B cell (primary cell): ENCODE results near the gene COG5. TPM values are rescaled to one million over a fixed set of nuclear protein-coding genes. Genes with fewer than 3 reads are reported as not detected.

Experiments
- ATAC-seq: fragments of 200-7000 bp; cut with Tn5 transposase; one replicate; pipeline ENCODE4 v1.10.0; 2021; ENCODE audit warnings: low read depth, mild to moderate bottlenecking, moderate number of reproducible peaks, moderate library complexity
- CTCF ChIA-PET: fragments of 350-600 bp; sonication (Branson Sonifier 250); formaldehyde crosslinking; loops from one replicate; lab custom pipeline; 2021; ENCODE audit warnings: antibody characterized with exemption, inconsistent platforms; lab: Charles Lee
- POLR2A ChIA-PET: fragments of 350-600 bp; sonication (Branson Sonifier 250); formaldehyde crosslinking; loops from one replicate; lab custom pipeline; 2021; ENCODE audit warnings: antibody characterized with exemption; lab: Charles Lee
- DNase-seq: peaks from one replicate; pipeline ENCODE4 v3.0.0; 2013
- H2AFZ ChIP-seq: 2 replicates; pipeline ENCODE4 v1.6.1; 2012; ENCODE audit warnings: mild to moderate bottlenecking, low read depth, low read length; ENCODE audit not compliant: insufficient read depth, poor library complexity, severe bottlenecking
- H3K27ac ChIP-seq, 2 donors: 1 replicate in 1 of 2; 2 replicates in 1 of 2; pipeline ENCODE4 v1.5.1; 2012 to 2013; ENCODE audit warnings: low read length in 2 of 2, mild to moderate bottlenecking in 2 of 2, moderate library complexity in 1 of 2
- H3K27me3 ChIP-seq, 4 experiments: fragments of 200-600 bp in 1 of 4; sonication (generic) in 1 of 4; replicated peaks in 1 of 4; 1 replicate in 2 of 4; 2 replicates in 2 of 4; pipeline versions ENCODE4 v1.6.1 to v1.7.0; 2013 to 2016; ENCODE audit warnings: low read length in 3 of 4, mild to moderate bottlenecking in 2 of 4, mixed read lengths in 1 of 4, moderate library complexity in 1 of 4; ENCODE audit not compliant: insufficient read depth in 4 of 4, control insufficient read depth in 3 of 4; ENCODE audit errors: control extremely low read depth in 1 of 4
- H3K36me3 ChIP-seq, 2 experiments: replicated peaks in 1 of 2; 1 replicate in 1 of 2; 2 replicates in 1 of 2; pipeline versions ENCODE4 v1.6.1 to v1.7.1; 2013; ENCODE audit warnings: low read length in 1 of 2; ENCODE audit not compliant: insufficient read depth in 2 of 2, control insufficient read depth in 1 of 2; ENCODE audit errors: control extremely low read depth in 1 of 2, extremely low read depth in 1 of 2
- H3K4me1 ChIP-seq, 2 donors: fragments of 200-600 bp in 1 of 2; sonication (generic) in 1 of 2; 1 replicate in 1 of 2; 2 replicates in 1 of 2; pipeline versions ENCODE4 v1.5.1 to v1.6.1; 2013 to 2017; ENCODE audit warnings: low read length in 2 of 2; ENCODE audit not compliant: control insufficient read depth in 2 of 2, insufficient read depth in 2 of 2
- H3K4me2 ChIP-seq: replicated peaks from 2 replicates; pipeline ENCODE3; 2012; ENCODE audit warnings: mild to moderate bottlenecking, low read depth, low read length; ENCODE audit not compliant: poor library complexity, severe bottlenecking
- H3K4me3 ChIP-seq, 5 experiments: fragments of 200-600 bp in 1 of 5; sonication (generic) in 1 of 5; 1 replicate in 3 of 5; 2 replicates in 2 of 5; pipeline versions ENCODE4 v1.5.1 to v1.7.0; 2011 to 2016; ENCODE audit warnings: low read length in 4 of 5, mild to moderate bottlenecking in 4 of 5, low read depth in 2 of 5, control low read depth in 1 of 5, moderate library complexity in 1 of 5; ENCODE audit not compliant: insufficient read depth in 1 of 5; ENCODE audit errors: control extremely low read depth in 1 of 5, extremely low read depth in 1 of 5
- H3K79me2 ChIP-seq: fragments of 200-600 bp; sonication (generic); one replicate; pipeline ENCODE4 v1.6.0; 2016; ENCODE audit warnings: low read length; ENCODE audit not compliant: control insufficient read depth, insufficient read depth
- H3K9ac ChIP-seq: fragments of 200-600 bp; sonication (generic); 2 replicates; pipeline ENCODE4 v1.6.1; 2017; ENCODE audit warnings: mild to moderate bottlenecking, low read length, moderate library complexity
- H3K9me3 ChIP-seq, 3 donors: one replicate each; pipeline versions ENCODE4 v1.6.1 to v1.7.1; 2013; ENCODE audit warnings: low read length in 2 of 3; ENCODE audit not compliant: control insufficient read depth in 2 of 3, insufficient read depth in 1 of 3; ENCODE audit errors: control extremely low read depth in 1 of 3
- H4K20me1 ChIP-seq: 2 replicates; pipeline ENCODE4 v1.6.0; 2012; ENCODE audit warnings: mild to moderate bottlenecking, low read length; ENCODE audit not compliant: insufficient read depth, control insufficient read depth, poor library complexity, severe bottlenecking
- H3K27ac Mint-ChIP-seq: one replicate; pipeline ENCODE4 v1.8.0; 2021; ENCODE audit warnings: mixed read lengths
- H3K27me3 Mint-ChIP-seq: one replicate; pipeline ENCODE4 v1.8.0; 2021; ENCODE audit warnings: mixed read lengths
- H3K4me1 Mint-ChIP-seq: one replicate; pipeline ENCODE4 v1.8.0; 2021; ENCODE audit warnings: mixed read lengths
- H3K4me3 Mint-ChIP-seq: one replicate; pipeline ENCODE4 v1.8.0; 2021; ENCODE audit warnings: mixed read lengths
- H3K9me3 Mint-ChIP-seq: one replicate; pipeline ENCODE4 v1.8.0; 2022; ENCODE audit warnings: mixed read lengths; ENCODE audit not compliant: insufficient read depth
- CTCF ChIP-seq: fragments of 200-600 bp; IDR thresholded peaks from one replicate; pipeline ENCODE4 v1.8.0; 2022; ENCODE audit warnings: antibody characterized with exemption, mild to moderate bottlenecking
- EZH2 ChIP-seq: IDR thresholded peaks from 2 replicates; pipeline ENCODE4 v1.6.1; 2012; ENCODE audit warnings: borderline replicate concordance, low read depth, mild to moderate bottlenecking, moderate library complexity, low read length; ENCODE audit not compliant: insufficient read depth, poor library complexity, severe bottlenecking
- WGBS: methylation state at CpG from one replicate; pipeline ENCODE4 v1.1.5; 2013; ENCODE audit warnings: missing lambda C conversion rate; ENCODE audit not compliant: insufficient coverage; 5-methylcytosine and 5-hydroxymethylcytosine counted together
- intact Hi-C: fragments of 100-400 bp; cut with micrococcal nuclease; formaldehyde crosslinking; loops from one replicate; pipeline ENCODE4 v1.10.0; 2022
- polyA plus RNA-seq: library from polyadenylated mRNA; depleted of rRNA; stranded (reverse); fragments of >200 nt; gene quantifications from 2 replicates; pipeline ENCODE4 v1.2.3, GENCODE V29; 2012
- total RNA-seq, 2 donors: library from RNA; stranded (reverse); fragments of 120-200 nt in 1 of 2; gene quantifications; 1 replicate in 1 of 2; 2 replicates in 1 of 2; pipeline versions ENCODE4 v1.2.3 to v1.2.4, GENCODE V29; 2013 to 2022

The COG5 gene
- total and polyA plus RNA-seq, 2 donors (not counting 1 experiment from before 2014, with no cell fraction given), result 7.0 to 73.0 TPM

- Histone ChIP-seq H3K36me3 (no peaks in the 10 kb centered on the region), H4K20me1 (no peaks in the 10 kb centered on the region), H3K4me3 (no peak overlapping the region), H3K79me2 (no peaks in the 10 kb centered on the region), H3K9me3 (no peaks in the 10 kb centered on the region), H3K27me3 (no peaks in the 10 kb centered on the region), H3K4me1 (peaks cover 0 to 7% of the 10 kb centered on the region in 2 donors), H3K9ac (no peak overlapping the region), H3K4me2 (no peak overlapping the region), H2AFZ (no peak overlapping the region), H3K27ac (no peak overlapping the region)
- POLR2A ChIA-PET, result no interaction called here
- ATAC-seq (no peak), DNase-seq (no peak)
- TF ChIP-seq CTCF, result no peak
- TF ChIP-seq EZH2, result no peak
- Mint-ChIP-seq H3K27me3 (no peaks in the 10 kb centered on the region), H3K4me1 (peaks cover 12% of the 10 kb centered on the region), H3K9me3 (no peaks in the 10 kb centered on the region), H3K27ac (no peak overlapping the region), H3K4me3 (no peak overlapping the region)
- CTCF ChIA-PET, result no interaction called here
- WGBS, result 97% methylated on average over 2 of the region's 5 CpGs
- intact Hi-C loops, result no loop called here
Observed at GRCh38 chr7:107384025-107384424, 179.7 kb downstream of the COG5 start.

GRCh38 chr7:107383203-107383602, 180.5 kb downstream of the COG5 start:
- WGBS, result 100% methylated on average over 1 of the region's 4 CpGs

More at GRCh38 chr7:107383203-107383602, 180.5 kb downstream of the COG5 start:
- Histone ChIP-seq H4K20me1 (no peaks in the 10 kb centered on the region), H3K27ac (no peak overlapping the region), H3K27me3 (no peaks in the 10 kb centered on the region), H3K9me3 (no peaks in the 10 kb centered on the region), H3K36me3 (no peaks in the 10 kb centered on the region), H3K79me2 (no peaks in the 10 kb centered on the region), H2AFZ (no peak overlapping the region), H3K9ac (no peak overlapping the region), H3K4me1 (peaks cover 0 to 7% of the 10 kb centered on the region in 2 donors), H3K4me3 (no peak overlapping the region), H3K4me2 (no peak overlapping the region)
- CTCF ChIA-PET, result no interaction called here
- TF ChIP-seq EZH2 (no peak), CTCF (no peak)
- H3K9me3 Mint-ChIP-seq, result no peaks in the 10 kb centered on the region
- no peaks in the 10 kb centered on the region for H3K27me3 Mint-ChIP-seq
- DNase-seq, result no peak
- no peak overlapping the region for H3K27ac Mint-ChIP-seq
- ATAC-seq, result no peak
- POLR2A ChIA-PET, result no interaction called here
- H3K4me1 Mint-ChIP-seq, result peaks cover 12% of the 10 kb centered on the region
- intact Hi-C loops, result no loop called here
- H3K4me3 Mint-ChIP-seq, result no peak overlapping the region
